H9 (cell line): ENCODE measurements around the gene NAPSA. TPM values are rescaled to one million over a fixed set of nuclear protein-coding genes. Genes with fewer than 3 reads are reported as not detected.

ENCODE experiments used
- DNase-seq: peaks from one replicate; pipeline ENCODE4 v3.0.0-alpha.2; 2017
- H2AFZ ChIP-seq: one replicate; pipeline ENCODE4 v1.6.1; 2013; ENCODE audit warnings: mild to moderate bottlenecking, low read length, control low read depth, moderate library complexity
- H2AK5ac ChIP-seq: 2 replicates; pipeline ENCODE4 v1.6.1; 2013; ENCODE audit warnings: low read length, control low read depth, mixed read lengths; ENCODE audit not compliant: insufficient read length
- H2BK120ac ChIP-seq: one replicate; pipeline ENCODE4 v1.6.1; 2013; ENCODE audit warnings: low read depth, mild to moderate bottlenecking, low read length, control low read depth, inconsistent platforms; ENCODE audit not compliant: poor library complexity, severe bottlenecking
- H2BK12ac ChIP-seq: 2 replicates; pipeline ENCODE4 v1.6.1; 2013; ENCODE audit warnings: low read length, control low read depth, mixed read lengths, low read depth; ENCODE audit not compliant: insufficient read length
- H2BK15ac ChIP-seq: 2 replicates; pipeline ENCODE4 v1.6.1; 2013; ENCODE audit warnings: low read depth, low read length, control low read depth
- H2BK20ac ChIP-seq: one replicate; pipeline ENCODE4 v1.6.1; 2013; ENCODE audit warnings: low read depth, mild to moderate bottlenecking, low read length, control low read depth, inconsistent platforms; ENCODE audit not compliant: poor library complexity, severe bottlenecking
- H2BK5ac ChIP-seq: 2 replicates; pipeline ENCODE4 v1.6.1; 2013; ENCODE audit warnings: low read length, control low read depth, mixed read lengths; ENCODE audit not compliant: insufficient read length
- H3K14ac ChIP-seq: 2 replicates; pipeline ENCODE4 v1.6.1; 2013; ENCODE audit warnings: low read length, control low read depth; ENCODE audit not compliant: insufficient read depth
- H3K18ac ChIP-seq: 2 replicates; pipeline ENCODE4 v1.6.1; 2013; ENCODE audit warnings: low read depth, mild to moderate bottlenecking, mixed read lengths, low read length, control low read depth; ENCODE audit not compliant: insufficient read length
- H3K23ac ChIP-seq: 2 replicates; pipeline ENCODE4 v1.6.1; 2013; ENCODE audit warnings: low read length, control low read depth, mixed read lengths, low read depth; ENCODE audit not compliant: insufficient read length
- H3K23me2 ChIP-seq: 2 replicates; pipeline ENCODE4 v1.6.1; 2013; ENCODE audit warnings: low read depth, mild to moderate bottlenecking, mixed read lengths, low read length, control low read depth; ENCODE audit not compliant: insufficient read length, poor library complexity, severe bottlenecking
- H3K27ac ChIP-seq: 2 replicates; pipeline ENCODE4 v1.5.1; 2013; ENCODE audit warnings: low read length, control low read depth, mixed read lengths, low read depth; ENCODE audit not compliant: insufficient read length
- H3K27me3 ChIP-seq: 2 replicates; pipeline ENCODE4 v1.6.1; 2013; ENCODE audit warnings: low read length, control low read depth, inconsistent platforms; ENCODE audit not compliant: insufficient read depth
- H3K4ac ChIP-seq: 2 replicates; pipeline ENCODE4 v1.6.1; 2013; ENCODE audit warnings: low read depth, mild to moderate bottlenecking, control low read depth, inconsistent platforms, low read length, moderate library complexity
- H3K4me1 ChIP-seq: 2 replicates; pipeline ENCODE4 v1.6.1; 2013; ENCODE audit warnings: low read length, control low read depth, inconsistent platforms; ENCODE audit not compliant: insufficient read depth
- H3K4me2 ChIP-seq: 2 replicates; pipeline ENCODE4 v1.6.1; 2013; ENCODE audit warnings: low read length, control low read depth, mixed read lengths; ENCODE audit not compliant: insufficient read length, insufficient read depth
- H3K56ac ChIP-seq: 2 replicates; pipeline ENCODE4 v1.6.1; 2013; ENCODE audit warnings: low read depth, mild to moderate bottlenecking, mixed read lengths, low read length, control low read depth; ENCODE audit not compliant: insufficient read length
- H3K79me1 ChIP-seq: 2 replicates; pipeline ENCODE4 v1.6.1; 2013; ENCODE audit warnings: low read depth, mild to moderate bottlenecking, moderate library complexity, low read length, control low read depth, inconsistent platforms; ENCODE audit not compliant: insufficient read depth, poor library complexity, severe bottlenecking
- H3K79me2 ChIP-seq: 2 replicates; pipeline ENCODE4 v1.6.1; 2013; ENCODE audit warnings: low read length, control low read depth, inconsistent platforms; ENCODE audit not compliant: insufficient read depth
- H3K9ac ChIP-seq: 2 replicates; pipeline ENCODE4 v1.6.1; 2013; ENCODE audit warnings: low read length, control low read depth, mixed read lengths; ENCODE audit not compliant: insufficient read length; ENCODE audit errors: extremely low read depth
- H3K9me3 ChIP-seq: one replicate; pipeline ENCODE4 v1.6.1; 2013; ENCODE audit warnings: low read depth, low read length, inconsistent platforms; ENCODE audit not compliant: control insufficient read depth
- H3T11ph ChIP-seq: one replicate; pipeline ENCODE4 v1.6.1; 2013; ENCODE audit warnings: mild to moderate bottlenecking, low read length, control low read depth, inconsistent platforms
- H4K20me1 ChIP-seq: one replicate; pipeline ENCODE4 v1.6.1; 2013; ENCODE audit not compliant: control insufficient read depth, insufficient read length, insufficient read depth
- H4K5ac ChIP-seq: 2 replicates; pipeline ENCODE4 v1.6.1; 2013; ENCODE audit warnings: low read depth, mild to moderate bottlenecking, mixed read lengths, low read length, control low read depth; ENCODE audit not compliant: insufficient read length
- H4K8ac ChIP-seq: replicated peaks from 2 replicates; pipeline ENCODE4 v1.6.1; 2013; ENCODE audit warnings: low read length, control low read depth, mixed read lengths, low read depth; ENCODE audit not compliant: insufficient read length
- H4K91ac ChIP-seq: 2 replicates; pipeline ENCODE4 v1.6.1; 2013; ENCODE audit warnings: low read depth, mild to moderate bottlenecking, moderate library complexity, mixed read lengths, low read length, control low read depth; ENCODE audit not compliant: insufficient read length
- H3K27ac Mint-ChIP-seq, 3 experiments: 2 replicates in 2 of 3; 3 replicates in 1 of 3; pipeline ENCODE4 v1.8.0; 2020 to 2021; ENCODE audit warnings: mixed read lengths in 3 of 3, mild to moderate bottlenecking in 1 of 3, moderate library complexity in 1 of 3
- H3K27me3 Mint-ChIP-seq: 2 replicates; pipeline ENCODE4 v1.8.0; 2021; ENCODE audit warnings: low read depth, mild to moderate bottlenecking, moderate library complexity, mixed read lengths
- H3K36me3 Mint-ChIP-seq, 3 experiments: 2 replicates in 2 of 3; 3 replicates in 1 of 3; pipeline ENCODE4 v1.8.0; 2020 to 2021; ENCODE audit warnings: low read depth in 3 of 3, mixed read lengths in 3 of 3; ENCODE audit not compliant: insufficient read depth in 1 of 3
- H3K4me1 Mint-ChIP-seq, 2 experiments: 2 replicates each; pipeline ENCODE4 v1.8.0; 2020; ENCODE audit warnings: mixed read lengths in 2 of 2
- H3K4me3 Mint-ChIP-seq, 2 experiments: 2 replicates in 1 of 2; 3 replicates in 1 of 2; pipeline ENCODE4 v1.8.0; 2020 to 2021; ENCODE audit warnings: mild to moderate bottlenecking in 2 of 2, mixed read lengths in 2 of 2, moderate library complexity in 1 of 2
- H3K9me3 Mint-ChIP-seq, 2 experiments: 2 replicates in 1 of 2; 3 replicates in 1 of 2; pipeline ENCODE4 v1.8.0; 2020; ENCODE audit warnings: mild to moderate bottlenecking in 2 of 2, mixed read lengths in 2 of 2, moderate library complexity in 1 of 2
- CTCF ChIP-seq: fragments of 200-600 bp; sonication (generic); conservative IDR thresholded peaks from 3 replicates; pipeline ENCODE4 v1.8.0; 2021; ENCODE audit warnings: antibody characterized with exemption, mild to moderate bottlenecking
- WGBS: extraction: QIAGEN DNeasy Blood & Tissue Kit; methylation state at CpG from one replicate; pipeline ENCODE4 v1.1.7; 2013; ENCODE audit warnings: missing lambda C conversion rate, low lambda C conversion rate, mixed read lengths; ENCODE audit not compliant: insufficient read length; ENCODE audit errors: extremely low coverage; 5-methylcytosine and 5-hydroxymethylcytosine counted together
- total RNA-seq: library from RNA; stranded (reverse); gene quantifications from 2 replicates; pipeline ENCODE4 v1.2.1, GENCODE V29; 2021

The NAPSA gene
- total RNA-seq, 1 experiment from 2014 or later = 0.44 TPM

GRCh38 chr19:50406829-50407228, 41.4 kb upstream of the NAPSA start:
- WGBS = no CpG with 5 or more reads among the region's 19 CpGs
- Histone ChIP-seq H3K23ac (no peak overlapping the region), H3K56ac (no peak overlapping the region), H4K5ac (no peak overlapping the region), H4K8ac (no peak overlapping the region), H3K79me2 (no peaks in the 10 kb centered on the region), H3K27ac (no peak overlapping the region), H3K4ac (no peak overlapping the region), H3K79me1 (no peaks in the 10 kb centered on the region), H2AFZ (no peak overlapping the region), H4K91ac (no peak overlapping the region), H3K9ac (no peak overlapping the region), H3K27me3 (no peaks in the 10 kb centered on the region), H3K4me1 (no peaks in the 10 kb centered on the region), H3T11ph (no peak overlapping the region), H2BK20ac (no peak overlapping the region), H3K9me3 (no peaks in the 10 kb centered on the region), H2BK15ac (no peak overlapping the region), H2AK5ac (no peak overlapping the region), H3K4me2 (no peak overlapping the region), H2BK12ac (no peak overlapping the region), H3K14ac (no peak overlapping the region), H2BK5ac (no peak overlapping the region), H3K23me2 (no peaks in the 10 kb centered on the region), H2BK120ac (no peak overlapping the region), H4K20me1 (no peaks in the 10 kb centered on the region), H3K18ac (no peak overlapping the region)
- Mint-ChIP-seq H3K4me3 (no peak overlapping the region), H3K27me3 (no peaks in the 10 kb centered on the region; the same call in 1 of the 2 replicates), H3K9me3 (no peaks in the 10 kb centered on the region), H3K36me3 (peaks cover 44 to 74% (median 68%) of the 10 kb centered on the region in 3 experiments), H3K27ac (no peak overlapping the region), H3K4me1 (no peaks in the 10 kb centered on the region)
- TF ChIP-seq CTCF = no peak
- no peak for DNase-seq
